C4-2B (cell line): ENCODE measurements around the gene CES3.

Experiments
- H3K27ac ChIP-seq: fragments of 450-650 bp; 2 replicates; pipeline ENCODE4 v1.5.1; 2017
- ZFX ChIP-seq: fragments of 450-650 bp; IDR thresholded peaks from 2 replicates; pipeline ENCODE4 v1.6.1; 2017
- TF ChIP-seq, protein P1 (sequence below): fragments of 450-650 bp; conservative IDR thresholded peaks from 2 replicates; pipeline ENCODE4 v1.5.1; 2017; ENCODE audit warnings: mild to moderate bottlenecking

Gene CES3

DNA sequence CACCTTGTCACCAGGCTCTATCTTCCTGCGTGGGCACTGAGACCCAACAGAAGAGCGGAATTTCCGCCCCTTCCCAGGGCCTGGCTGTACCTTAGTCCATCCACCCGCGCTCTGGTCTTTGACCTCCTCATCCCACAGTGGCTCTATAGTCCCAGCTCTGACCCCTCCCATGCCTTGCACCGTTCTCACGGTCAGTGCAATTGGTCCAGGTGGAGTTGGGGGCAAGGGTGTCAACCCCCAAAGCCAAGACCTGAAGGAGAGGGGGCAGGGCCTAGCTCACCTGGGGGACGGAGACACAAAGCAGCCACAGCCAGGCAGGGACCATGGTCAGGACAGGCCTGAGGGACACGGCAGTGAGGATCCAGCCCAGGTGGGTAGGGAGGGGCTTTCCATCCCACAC lies 43.3 kb upstream of the CES3 start:
- H3K27ac ChIP-seq, result no peak overlapping the region
- TF ChIP-seq, protein P1, sequence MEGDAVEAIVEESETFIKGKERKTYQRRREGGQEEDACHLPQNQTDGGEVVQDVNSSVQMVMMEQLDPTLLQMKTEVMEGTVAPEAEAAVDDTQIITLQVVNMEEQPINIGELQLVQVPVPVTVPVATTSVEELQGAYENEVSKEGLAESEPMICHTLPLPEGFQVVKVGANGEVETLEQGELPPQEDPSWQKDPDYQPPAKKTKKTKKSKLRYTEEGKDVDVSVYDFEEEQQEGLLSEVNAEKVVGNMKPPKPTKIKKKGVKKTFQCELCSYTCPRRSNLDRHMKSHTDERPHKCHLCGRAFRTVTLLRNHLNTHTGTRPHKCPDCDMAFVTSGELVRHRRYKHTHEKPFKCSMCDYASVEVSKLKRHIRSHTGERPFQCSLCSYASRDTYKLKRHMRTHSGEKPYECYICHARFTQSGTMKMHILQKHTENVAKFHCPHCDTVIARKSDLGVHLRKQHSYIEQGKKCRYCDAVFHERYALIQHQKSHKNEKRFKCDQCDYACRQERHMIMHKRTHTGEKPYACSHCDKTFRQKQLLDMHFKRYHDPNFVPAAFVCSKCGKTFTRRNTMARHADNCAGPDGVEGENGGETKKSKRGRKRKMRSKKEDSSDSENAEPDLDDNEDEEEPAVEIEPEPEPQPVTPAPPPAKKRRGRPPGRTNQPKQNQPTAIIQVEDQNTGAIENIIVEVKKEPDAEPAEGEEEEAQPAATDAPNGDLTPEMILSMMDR, result no peak
- no peak for TF ChIP-seq ZFX

DNA sequence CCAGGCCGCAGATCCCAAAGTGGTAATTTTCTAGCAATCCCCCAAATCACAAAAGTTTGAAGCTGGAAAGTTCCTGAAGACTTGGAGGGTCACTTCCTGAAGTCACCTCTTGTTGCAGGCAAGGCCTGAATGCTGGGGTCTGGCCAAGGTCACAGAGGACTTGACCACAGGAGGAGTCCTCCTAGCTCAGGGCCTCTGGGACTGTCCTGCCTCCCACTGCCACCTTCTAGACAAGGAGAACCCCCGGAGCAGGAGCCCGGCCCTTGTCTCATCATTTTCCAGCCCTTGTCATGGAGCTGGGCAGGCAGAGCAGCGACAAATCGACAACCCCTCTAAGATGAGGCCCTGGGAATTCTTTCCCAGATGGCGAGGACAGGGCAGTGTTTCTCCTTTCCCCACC lies 42.7 kb upstream of the CES3 start:
- TF ChIP-seq ZFX, result no peak
- TF ChIP-seq, protein P1, result no peak
- no peak overlapping the region for H3K27ac ChIP-seq

DNA sequence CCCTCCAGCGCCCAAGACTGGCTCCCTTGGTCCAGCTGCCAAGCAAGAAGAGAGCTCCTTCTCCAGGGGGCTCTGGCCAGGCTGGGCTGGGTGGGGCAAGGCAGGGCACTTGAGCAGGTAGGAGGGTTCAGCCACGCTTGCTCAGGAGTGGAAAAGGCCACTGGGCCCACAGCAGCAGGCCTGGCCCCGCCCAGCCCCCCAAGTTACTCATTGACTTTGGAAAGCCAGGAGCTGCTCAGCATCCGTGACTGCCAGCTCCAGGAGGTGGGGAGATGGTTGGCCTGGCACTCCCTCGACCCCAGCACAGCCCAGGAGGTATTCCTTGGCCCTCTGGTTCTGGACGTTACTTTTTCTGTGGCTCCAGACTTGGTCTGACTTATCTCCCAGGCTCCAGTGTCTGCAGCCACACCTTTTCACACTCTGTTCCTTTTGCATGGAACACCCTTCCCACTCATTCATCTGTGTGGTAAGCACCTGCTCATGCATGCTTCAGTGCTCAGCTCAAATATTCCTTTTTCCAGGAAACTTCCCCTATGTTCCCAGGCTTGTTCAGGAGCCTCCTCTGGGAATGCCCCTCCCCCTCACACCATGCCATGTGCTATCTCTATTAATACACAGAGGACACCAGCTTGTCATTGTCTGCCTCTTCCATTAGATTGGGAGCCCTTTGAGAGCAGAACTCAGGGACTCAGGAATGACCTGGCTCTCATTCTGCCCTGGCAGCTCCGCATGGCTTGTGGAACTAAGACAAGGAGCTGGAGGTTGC lies 42.1 kb upstream of the CES3 start, which contains the start of gene CDH16:
TSS of gene CDH16 (minus strand) at position 83 of the 766 bp plus-strand sequence. CDS start 820 bp downstream, outside the sequence.
- TF ChIP-seq, protein P1, result no peak
- TF ChIP-seq ZFX, result no peak
- no peak within 1 kb of the TSS for H3K27ac ChIP-seq

DNA sequence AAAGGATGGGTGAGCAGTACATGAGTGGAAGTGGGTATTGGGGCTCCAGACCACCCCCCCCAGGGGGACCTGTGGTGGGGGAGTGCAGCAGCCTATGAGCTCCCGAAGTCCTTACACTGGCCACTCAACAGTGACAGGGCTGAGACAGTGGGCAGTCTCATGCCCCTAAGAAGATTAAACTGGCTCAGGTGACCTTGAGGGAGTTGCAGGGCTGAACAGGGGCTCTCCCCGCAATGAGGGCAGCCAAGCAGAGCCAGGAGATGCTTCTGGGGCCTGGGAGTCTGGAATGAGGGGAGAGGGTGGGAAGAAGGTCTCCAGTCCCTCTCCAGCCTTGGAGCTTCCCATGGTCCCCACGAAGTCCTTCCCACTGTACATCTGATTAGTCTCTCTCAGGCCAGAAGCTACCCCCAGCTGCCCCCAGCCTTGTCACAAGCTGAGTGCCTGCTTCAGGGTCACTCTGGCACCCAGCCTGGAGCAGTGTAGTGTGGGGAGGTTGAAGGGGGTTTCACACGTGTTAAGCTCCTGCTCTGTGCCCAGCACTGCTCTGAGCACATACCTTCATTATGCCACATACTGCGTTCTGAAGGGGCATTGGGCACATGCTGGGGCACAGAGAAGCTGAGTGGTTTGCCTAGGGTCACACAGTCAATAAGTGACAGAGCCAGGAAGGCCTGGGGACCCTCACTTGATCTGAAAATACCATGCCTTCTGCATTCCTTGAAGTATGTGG lies 41.3 kb upstream of the CES3 start:
- H3K27ac ChIP-seq, result no peak overlapping the region
- TF ChIP-seq, protein P1, result no peak
- TF ChIP-seq ZFX, result no peak

DNA sequence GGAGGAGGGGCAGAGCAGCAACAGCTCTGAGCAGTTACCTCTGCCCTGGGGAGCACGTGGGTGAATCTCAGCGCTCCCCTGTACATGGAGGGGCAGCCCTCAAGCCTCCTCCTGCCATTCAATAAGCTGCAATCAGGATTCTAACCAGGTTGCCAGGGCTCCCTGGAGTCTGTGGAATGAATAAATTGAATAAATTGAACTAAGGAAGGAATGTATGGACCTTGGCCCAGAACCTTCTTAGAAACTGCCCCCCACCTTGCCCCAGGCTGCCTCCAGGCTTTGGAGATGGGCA lies 40.8 kb upstream of the CES3 start:
- no peak overlapping the region for H3K27ac ChIP-seq
- TF ChIP-seq, protein P1, result no peak
- no peak for TF ChIP-seq ZFX

DNA sequence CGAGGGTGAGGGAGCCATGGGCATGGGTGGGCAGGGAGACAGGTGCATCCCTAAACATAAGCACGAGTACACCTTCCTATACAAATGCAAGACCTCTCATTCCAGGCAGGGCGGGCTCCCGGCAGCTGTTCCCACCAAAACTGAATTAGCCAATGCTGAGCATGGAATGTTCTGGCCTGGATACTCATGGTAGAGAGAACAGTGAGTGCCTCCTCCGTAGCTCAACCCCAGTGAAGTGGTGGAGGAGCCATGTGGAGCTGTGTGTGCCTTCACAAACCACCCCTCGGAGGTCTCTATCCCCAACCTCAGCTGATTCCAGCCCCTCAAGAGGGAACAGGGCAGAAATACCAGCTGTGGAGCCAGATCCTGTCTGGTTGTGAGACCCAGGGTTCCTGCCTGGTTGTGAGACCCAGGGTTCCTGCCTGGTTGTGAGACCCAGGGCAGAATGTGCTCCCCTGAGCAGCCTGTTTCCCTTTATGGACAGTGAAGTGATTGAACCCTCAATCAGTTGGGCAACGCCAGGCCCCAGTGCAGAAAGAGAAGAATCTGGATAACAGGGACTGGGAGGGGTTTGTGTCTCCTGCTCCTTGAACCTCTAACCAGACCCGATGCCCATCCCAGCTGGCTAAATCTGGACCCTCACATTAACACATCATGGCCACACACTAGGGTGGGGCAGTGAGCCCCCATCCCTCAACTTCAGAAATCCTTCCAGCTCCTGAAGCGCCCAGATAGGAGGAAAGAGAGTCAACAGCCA lies 40.0 kb upstream of the CES3 start:
- H3K27ac ChIP-seq, result no peak overlapping the region
- no peak for TF ChIP-seq ZFX
- TF ChIP-seq, protein P1, result no peak
